ENCODE results near the gene EFCC1. TPM values are rescaled to one million over a fixed set of nuclear protein-coding genes. Genes with fewer than 3 reads are reported as not detected.

EFCC1 gene
- total and polyA plus RNA-seq, 2 experiments from 2014 or later, result 0.23 to 0.50 TPM

- Histone ChIP-seq H3K79me2 (no peaks in the 10 kb centered on the region), H3K4me1 (ENCODE audit: insufficient read depth) (peaks cover 24% of the 10 kb centered on the region), H4K20me1 (ENCODE audit: insufficient read depth, poor library complexity, severe bottlenecking) (no peaks in the 10 kb centered on the region), H3K9me2 (replicated peaks; ENCODE audit: insufficient read depth) (no peaks in the 10 kb centered on the region), H3K36me3 (replicated peaks; ENCODE audit: insufficient read depth, low read depth) (no peaks in the 10 kb centered on the region), H3K4me2 (no peak overlapping the region), H3K9me3 (ENCODE audit: low read depth) (no peaks in the 10 kb centered on the region), H3K27ac (no peak overlapping the region), H2AFZ (no peak overlapping the region), H3K27me3 (peaks cover 22% of the 10 kb centered on the region), H3K4me3 (no peak overlapping the region)
- TF ChIP-seq EZH2phosphoT487 (IDR thresholded peaks at IDR 0.05; ENCODE audit: low read depth, severe bottlenecking, unreplicated experiment) (no peak), EZH2 (IDR thresholded peaks at IDR 0.05; ENCODE audit: borderline replicate concordance) (no peak), CTCF (IDR thresholded peaks at IDR 0.05; ENCODE audit: poor library complexity) (no peak)
- WGBS (ENCODE audit: low lambda C conversion rate, missing lambda C conversion rate), result 76% methylated on average over 2 of the region's 2 CpGs
- DNase-seq (ENCODE audit: low spot score), result no peak
Measured at GRCh38 chr3:129007792-129008191, 6.7 kb downstream of the EFCC1 start.

- DNase-seq (ENCODE audit: low spot score), result no peak
- 92% methylated on average over 2 of the region's 2 CpGs for WGBS (ENCODE audit: low lambda C conversion rate, missing lambda C conversion rate)
- no peak overlapping the region for H2AFZ ChIP-seq
- no peaks in the 10 kb centered on the region for H3K9me2 ChIP-seq (replicated peaks; ENCODE audit: insufficient read depth)
- no peaks in the 10 kb centered on the region for H3K79me2 ChIP-seq
- no peak overlapping the region for H3K4me2 ChIP-seq
- H3K4me3 ChIP-seq, result no peak overlapping the region
- H3K36me3 ChIP-seq (replicated peaks; ENCODE audit: insufficient read depth, low read depth), result no peaks in the 10 kb centered on the region
- peaks cover 14% of the 10 kb centered on the region for H3K27me3 ChIP-seq
- H4K20me1 ChIP-seq (ENCODE audit: insufficient read depth, poor library complexity, severe bottlenecking), result no peaks in the 10 kb centered on the region
- peaks cover 21% of the 10 kb centered on the region for H3K4me1 ChIP-seq (ENCODE audit: insufficient read depth)
- no peaks in the 10 kb centered on the region for H3K9me3 ChIP-seq (ENCODE audit: low read depth)
- no peak overlapping the region for H3K27ac ChIP-seq
- TF ChIP-seq CTCF (IDR thresholded peaks at IDR 0.05; ENCODE audit: poor library complexity) (no peak), EZH2phosphoT487 (IDR thresholded peaks at IDR 0.05; ENCODE audit: low read depth, severe bottlenecking, unreplicated experiment) (no peak), EZH2 (IDR thresholded peaks at IDR 0.05; ENCODE audit: borderline replicate concordance) (no peak)
Measured at GRCh38 chr3:129009266-129009665, 8.2 kb downstream of the EFCC1 start.

- peaks cover 6% of the 10 kb centered on the region for H3K27me3 ChIP-seq
- H3K36me3 ChIP-seq (replicated peaks; ENCODE audit: insufficient read depth, low read depth), result no peaks in the 10 kb centered on the region
- H2AFZ ChIP-seq, result no peak overlapping the region
- no peak overlapping the region for H3K27ac ChIP-seq
- TF ChIP-seq EZH2 (IDR thresholded peaks at IDR 0.05; ENCODE audit: borderline replicate concordance) (no peak), CTCF (IDR thresholded peaks at IDR 0.05; ENCODE audit: poor library complexity) (no peak), EZH2phosphoT487 (IDR thresholded peaks at IDR 0.05; ENCODE audit: low read depth, severe bottlenecking, unreplicated experiment) (no peak)
- H3K4me1 ChIP-seq (ENCODE audit: insufficient read depth), result peaks cover 13% of the 10 kb centered on the region
- H3K9me3 ChIP-seq (ENCODE audit: low read depth), result no peaks in the 10 kb centered on the region
- no peaks in the 10 kb centered on the region for H3K9me2 ChIP-seq (replicated peaks; ENCODE audit: insufficient read depth)
- DNase-seq (ENCODE audit: low spot score), result no peak
- WGBS (ENCODE audit: low lambda C conversion rate, missing lambda C conversion rate), result 76% methylated on average over 7 of the region's 9 CpGs
- no peak overlapping the region for H3K4me3 ChIP-seq
- H4K20me1 ChIP-seq (ENCODE audit: insufficient read depth, poor library complexity, severe bottlenecking), result no peaks in the 10 kb centered on the region
- H3K79me2 ChIP-seq, result no peaks in the 10 kb centered on the region
- no peak overlapping the region for H3K4me2 ChIP-seq
Measured at GRCh38 chr3:129010310-129010956, 9.3 kb downstream of the EFCC1 start.
